Fibroblast of mammary gland (primary cell): ENCODE results near the gene HAUS8.

ENCODE experiments used
- DNase-seq: peaks from one replicate; pipeline ENCODE4 v3.0.0-alpha.2; 2010; ENCODE audit warnings: low read depth
- H3K4me3 ChIP-seq: 2 replicates; pipeline ENCODE4 v1.5.1; 2011; ENCODE audit warnings: low read depth, mild to moderate bottlenecking, low read length, moderate library complexity; ENCODE audit not compliant: control insufficient read depth
- CTCF ChIP-seq: conservative IDR thresholded peaks from 2 replicates; pipeline ENCODE4 v1.5.1; 2011; ENCODE audit warnings: low read depth, low read length, inconsistent platforms; ENCODE audit not compliant: control insufficient read depth, insufficient read depth

Gene HAUS8

GRCh38 chr19:17052439-17052838 is 22.8 kb downstream of the HAUS8 start:
- peak; percentile 60 for DNase-seq
- no peak overlapping the region for H3K4me3 ChIP-seq
- peak; percentile 64 for TF ChIP-seq CTCF

- H3K4me3 ChIP-seq: no peak overlapping the region
- peak; percentile 71 for DNase-seq
- no peak for TF ChIP-seq CTCF
These were observed 25.5 kb downstream of the HAUS8 start for GRCh38 chr19:17049711-17050280.

GRCh38 chr19:17048885-17049453 is 26.3 kb downstream of the HAUS8 start:
- H3K4me3 ChIP-seq: no peak overlapping the region
- DNase-seq: no peak
- TF ChIP-seq CTCF: no peak

- H3K4me3 ChIP-seq: no peak overlapping the region
- DNase-seq: no peak
- TF ChIP-seq CTCF: no peak
These were observed 29.2 kb downstream of the HAUS8 start for GRCh38 chr19:17045907-17046502.

- no peak overlapping the region for H3K4me3 ChIP-seq
- no peak for DNase-seq
- no peak for TF ChIP-seq CTCF
These were observed 31.5 kb downstream of the HAUS8 start for GRCh38 chr19:17043744-17044143.

- DNase-seq: peak; percentile 78
- TF ChIP-seq CTCF: no peak
- H3K4me3 ChIP-seq: no peak overlapping the region
These were observed 33.3 kb downstream of the HAUS8 start for GRCh38 chr19:17041976-17042375.
